Measurements from ENCODE around the gene SOX14.

SOX14 gene

GRCh38 chr3:137812023-137812422 lies 47.9 kb downstream of the SOX14 start:
- no peak for TF ChIP-seq CSDC2 (CRISPR knock-in tag; IDR thresholded peaks at IDR 0.05)
- TF ChIP-seq OSR1 (CRISPR knock-in tag; IDR thresholded peaks at IDR 0.05): no peak
- no peak for TF ChIP-seq GLIS3 (CRISPR knock-in tag; IDR thresholded peaks at IDR 0.05)
- no peak for TF ChIP-seq PPARA (CRISPR knock-in tag; IDR thresholded peaks at IDR 0.05; ENCODE audit: borderline replicate concordance)
- no peak for TF ChIP-seq SNAI2 (CRISPR knock-in tag; IDR thresholded peaks at IDR 0.05)
- TF ChIP-seq CSRNP3 (CRISPR knock-in tag; IDR thresholded peaks at IDR 0.05): no peak
- no peak for TF ChIP-seq CREB5 (CRISPR knock-in tag; IDR thresholded peaks at IDR 0.05; ENCODE audit: low read depth)
- TF ChIP-seq ZNF70 (CRISPR knock-in tag; IDR thresholded peaks at IDR 0.05): no peak
- no peak for TF ChIP-seq TSHZ2 (CRISPR knock-in tag; IDR thresholded peaks at IDR 0.05)
- no peak for TF ChIP-seq ZNF8 (CRISPR knock-in tag; IDR thresholded peaks at IDR 0.05)
- no peak for ATAC-seq

- no peak for TF ChIP-seq ESRRG (CRISPR knock-in tag; IDR thresholded peaks at IDR 0.05)
- TF ChIP-seq PPARA (CRISPR knock-in tag; IDR thresholded peaks at IDR 0.05; ENCODE audit: borderline replicate concordance): no peak
- TF ChIP-seq TCF4 (CRISPR knock-in tag; IDR thresholded peaks at IDR 0.05; ENCODE audit: borderline replicate concordance): no peak
- TF ChIP-seq ZNF70 (CRISPR knock-in tag; IDR thresholded peaks at IDR 0.05): no peak
- no peak for TF ChIP-seq PATZ1 (CRISPR knock-in tag; IDR thresholded peaks at IDR 0.05; ENCODE audit: borderline replicate concordance)
- no peak for TF ChIP-seq ZFP3 (CRISPR knock-in tag; IDR thresholded peaks at IDR 0.05)
- no peak for TF ChIP-seq POU6F1 (CRISPR knock-in tag; IDR thresholded peaks at IDR 0.05; ENCODE audit: borderline replicate concordance, low read depth)
- TF ChIP-seq CSDC2 (CRISPR knock-in tag; IDR thresholded peaks at IDR 0.05): no peak
- no peak for TF ChIP-seq ZNF8 (CRISPR knock-in tag; IDR thresholded peaks at IDR 0.05)
- no peak for TF ChIP-seq GLIS3 (CRISPR knock-in tag; IDR thresholded peaks at IDR 0.05)
- ATAC-seq: no peak
Measured at GRCh38 chr3:137815251-137815650, 51.1 kb downstream of the SOX14 start.

Data from SK-N-SH treated with all-trans-retinoic acid at 6 μM for 48 hours (cell line).